Glutamatergic neuron (in vitro differentiated cells): Measurements from ENCODE around the gene SGCB. TPM values are rescaled to one million over a fixed set of nuclear protein-coding genes. Genes with fewer than 3 reads are reported as not detected.
A peak's percentile ranks its signal among the peaks of the same experiment; 100 is the strongest.

Experiments used
- DNase-seq: peaks from one replicate; pipeline ENCODE4 v3.0.0; 2022
- H3K27ac Mint-ChIP-seq: one replicate; pipeline ENCODE4 v1.8.0; 2020; ENCODE audit warnings: mild to moderate bottlenecking, mixed read lengths, inconsistent platforms; ENCODE audit not compliant: unreplicated experiment
- H3K27me3 Mint-ChIP-seq: one replicate; pipeline ENCODE4 v1.8.0; 2020; ENCODE audit warnings: mild to moderate bottlenecking, moderate library complexity, mixed read lengths, inconsistent platforms; ENCODE audit not compliant: unreplicated experiment
- H3K36me3 Mint-ChIP-seq: one replicate; pipeline ENCODE4 v1.8.0; 2020; ENCODE audit warnings: mild to moderate bottlenecking, mixed read lengths, inconsistent platforms; ENCODE audit not compliant: unreplicated experiment
- H3K4me1 Mint-ChIP-seq: one replicate; pipeline ENCODE4 v1.8.0; 2020; ENCODE audit warnings: mild to moderate bottlenecking, low read depth, mixed read lengths, inconsistent platforms; ENCODE audit not compliant: unreplicated experiment
- H3K4me3 Mint-ChIP-seq: one replicate; pipeline ENCODE4 v1.8.0; 2020; ENCODE audit warnings: mild to moderate bottlenecking, mixed read lengths, inconsistent platforms; ENCODE audit not compliant: unreplicated experiment
- H3K9me3 Mint-ChIP-seq: one replicate; pipeline ENCODE4 v1.8.0; 2020; ENCODE audit warnings: mild to moderate bottlenecking, moderate library complexity, mixed read lengths, inconsistent platforms; ENCODE audit not compliant: unreplicated experiment
- total RNA-seq: library from RNA; stranded (reverse); fragmentation: NEBNext Ultra II Directional; extraction: Animal tissue kit (Norgen Biotek cat#: 25700); gene quantifications from one replicate; pipeline ENCODE4 v1.2.1, GENCODE V29; 2021; ENCODE audit not compliant: unreplicated experiment
- TF ChIP-seq, protein P1 (sequence below): fragments of 200-600 bp; sonication (generic); IDR thresholded peaks from one replicate; pipeline ENCODE4 v1.5.0; 2021; ENCODE audit not compliant: partially characterized antibody, unreplicated experiment

The SGCB gene
- total RNA-seq, 1 donor from 2014 or later, result 169 TPM

DNA sequence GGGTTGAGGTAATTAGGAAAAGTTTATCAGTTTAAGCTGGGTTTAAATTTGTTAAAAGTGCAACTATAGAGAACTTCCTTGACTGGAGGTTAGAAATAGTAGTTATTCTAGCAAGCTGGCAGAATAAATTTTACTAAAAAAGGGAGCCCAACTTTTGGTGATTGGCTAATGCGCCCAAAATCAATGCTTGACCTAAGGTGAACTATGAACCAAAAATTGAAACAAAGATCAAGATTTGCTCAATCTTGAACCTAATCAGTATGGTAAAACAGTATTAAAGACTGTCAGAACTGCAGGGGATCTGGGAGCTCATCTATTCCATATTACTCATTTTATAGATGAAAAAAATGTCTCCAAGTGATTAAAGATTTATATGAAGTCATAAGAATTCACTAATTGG is 6.9 kb upstream of the SGCB start:
- Mint-ChIP-seq H3K4me1 (no peaks in the 10 kb centered on the region), H3K9me3 (peaks cover 2% of the 10 kb centered on the region)

DNA sequence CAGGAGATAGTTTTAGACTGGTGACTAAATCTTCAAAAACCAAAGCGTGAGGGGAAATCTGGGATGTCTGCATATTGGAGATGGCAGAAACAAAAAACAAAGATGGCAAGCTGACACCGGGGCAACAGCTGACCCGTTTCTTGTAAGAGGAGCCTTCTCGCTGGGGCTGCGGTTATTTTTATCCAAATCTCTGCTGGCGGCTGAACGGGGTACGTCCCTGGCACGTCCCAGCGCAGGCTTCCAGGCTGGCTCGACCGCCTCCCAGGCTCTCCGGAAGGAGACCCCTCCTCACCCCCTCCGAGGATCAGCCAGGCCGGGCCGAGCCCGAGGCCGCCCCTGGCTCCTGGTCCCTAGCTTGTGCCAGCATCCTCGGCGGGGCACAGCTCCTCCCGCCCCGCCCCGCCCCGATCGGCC is 403 bp downstream of the SGCB start:
- H3K4me3 Mint-ChIP-seq, result peak overlapping the region; percentile 95
- DNase-seq, result peak; percentile 78
- H3K27ac Mint-ChIP-seq, result peak overlapping the region; percentile 98
- peaks cover 12% of the 10 kb centered on the region for H3K27me3 Mint-ChIP-seq
- peaks cover 4% of the 10 kb centered on the region for H3K36me3 Mint-ChIP-seq
- peaks cover 14% of the 10 kb centered on the region for H3K9me3 Mint-ChIP-seq
- peaks cover 31% of the 10 kb centered on the region for H3K4me1 Mint-ChIP-seq
- TF ChIP-seq, protein P1, sequence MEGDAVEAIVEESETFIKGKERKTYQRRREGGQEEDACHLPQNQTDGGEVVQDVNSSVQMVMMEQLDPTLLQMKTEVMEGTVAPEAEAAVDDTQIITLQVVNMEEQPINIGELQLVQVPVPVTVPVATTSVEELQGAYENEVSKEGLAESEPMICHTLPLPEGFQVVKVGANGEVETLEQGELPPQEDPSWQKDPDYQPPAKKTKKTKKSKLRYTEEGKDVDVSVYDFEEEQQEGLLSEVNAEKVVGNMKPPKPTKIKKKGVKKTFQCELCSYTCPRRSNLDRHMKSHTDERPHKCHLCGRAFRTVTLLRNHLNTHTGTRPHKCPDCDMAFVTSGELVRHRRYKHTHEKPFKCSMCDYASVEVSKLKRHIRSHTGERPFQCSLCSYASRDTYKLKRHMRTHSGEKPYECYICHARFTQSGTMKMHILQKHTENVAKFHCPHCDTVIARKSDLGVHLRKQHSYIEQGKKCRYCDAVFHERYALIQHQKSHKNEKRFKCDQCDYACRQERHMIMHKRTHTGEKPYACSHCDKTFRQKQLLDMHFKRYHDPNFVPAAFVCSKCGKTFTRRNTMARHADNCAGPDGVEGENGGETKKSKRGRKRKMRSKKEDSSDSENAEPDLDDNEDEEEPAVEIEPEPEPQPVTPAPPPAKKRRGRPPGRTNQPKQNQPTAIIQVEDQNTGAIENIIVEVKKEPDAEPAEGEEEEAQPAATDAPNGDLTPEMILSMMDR, result no peak

More for the DNA sequence above, 6.9 kb upstream of the SGCB start:
- DNase-seq, result no peak
- Mint-ChIP-seq H3K36me3 (no peaks in the 10 kb centered on the region), H3K4me3 (no peak overlapping the region), H3K27me3 (peaks cover 3% of the 10 kb centered on the region), H3K27ac (no peak overlapping the region)
- TF ChIP-seq, protein P1, result no peak

GRCh38 chr4:52036886-52037530 is 1.1 kb downstream of the SGCB start:
- H3K4me1 Mint-ChIP-seq, result peaks cover 34% of the 10 kb centered on the region
- TF ChIP-seq, protein P1, result no peak
- H3K36me3 Mint-ChIP-seq, result peaks cover 4% of the 10 kb centered on the region
- peaks cover 14% of the 10 kb centered on the region for H3K9me3 Mint-ChIP-seq
- peak overlapping the region; percentile 95 for H3K4me3 Mint-ChIP-seq
- peaks cover 10% of the 10 kb centered on the region for H3K27me3 Mint-ChIP-seq
- H3K27ac Mint-ChIP-seq, result peak overlapping the region; percentile 98
- DNase-seq, result no peak

GRCh38 chr4:52035190-52035589 is 2.9 kb downstream of the SGCB start:
- Mint-ChIP-seq H3K4me3 (peak overlapping the region; percentile 95), H3K27me3 (peaks cover 10% of the 10 kb centered on the region), H3K9me3 (peaks cover 14% of the 10 kb centered on the region), H3K36me3 (peaks cover 4% of the 10 kb centered on the region), H3K4me1 (peaks cover 34% of the 10 kb centered on the region), H3K27ac (no peak overlapping the region)
- TF ChIP-seq, protein P1, result no peak
- no peak for DNase-seq

GRCh38 chr4:52032005-52032404 is 6.1 kb downstream of the SGCB start:
- Mint-ChIP-seq H3K27ac (no peak overlapping the region), H3K27me3 (peaks cover 2% of the 10 kb centered on the region), H3K36me3 (peaks cover 4% of the 10 kb centered on the region), H3K4me1 (peaks cover 21% of the 10 kb centered on the region), H3K4me3 (no peak overlapping the region), H3K9me3 (peaks cover 5% of the 10 kb centered on the region)
- TF ChIP-seq, protein P1, result no peak
- DNase-seq, result no peak
